ENCODE data around the gene CPE.
"Not testable (repeated sequence)": the region's sequence is repeated elsewhere in the genome, so short reads cannot be mapped to it uniquely, and the experiment has no call there.

Gene CPE

DNA sequence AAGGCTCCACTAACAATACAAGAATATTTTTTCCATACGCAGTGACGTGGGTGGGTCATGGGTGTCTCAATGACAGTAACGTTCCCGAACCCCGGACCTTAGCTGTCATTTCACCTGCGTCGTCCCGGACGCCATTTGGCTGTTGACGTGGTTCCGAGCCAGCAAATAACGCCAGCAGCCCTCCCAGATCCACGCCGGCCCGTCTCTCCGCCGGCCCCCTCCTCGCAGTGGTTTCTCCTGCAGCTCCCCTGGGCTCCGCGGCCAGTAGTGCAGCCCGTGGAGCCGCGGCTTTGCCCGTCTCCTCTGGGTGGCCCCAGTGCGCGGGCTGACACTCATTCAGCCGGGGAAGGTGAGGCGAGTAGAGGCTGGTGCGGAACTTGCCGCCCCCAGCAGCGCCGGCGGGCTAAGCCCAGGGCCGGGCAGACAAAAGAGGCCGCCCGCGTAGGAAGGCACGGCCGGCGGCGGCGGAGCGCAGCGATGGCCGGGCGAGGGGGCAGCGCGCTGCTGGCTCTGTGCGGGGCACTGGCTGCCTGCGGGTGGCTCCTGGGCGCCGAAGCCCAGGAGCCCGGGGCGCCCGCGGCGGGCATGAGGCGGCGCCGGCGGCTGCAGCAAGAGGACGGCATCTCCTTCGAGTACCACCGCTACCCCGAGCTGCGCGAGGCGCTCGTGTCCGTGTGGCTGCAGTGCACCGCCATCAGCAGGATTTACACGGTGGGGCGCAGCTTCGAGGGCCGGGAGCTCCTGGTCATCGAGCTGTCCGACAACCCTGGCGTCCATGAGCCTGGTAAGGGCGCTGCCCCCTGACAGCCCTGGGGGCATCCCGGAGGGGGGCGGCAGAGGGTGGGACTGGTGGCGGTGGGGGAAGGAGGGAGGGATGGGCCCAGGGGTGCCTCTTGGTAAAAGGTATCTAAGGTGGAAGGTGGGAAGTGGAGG is at the start of gene CPE:
Gene CPE, plus strand, starts transcription at position 264 of the 933 bp plus-strand sequence. Its CDS starts 214 bp downstream, at position 478.
- DNase-seq (ENCODE audit: low spot score): peak; percentile 76

DNA sequence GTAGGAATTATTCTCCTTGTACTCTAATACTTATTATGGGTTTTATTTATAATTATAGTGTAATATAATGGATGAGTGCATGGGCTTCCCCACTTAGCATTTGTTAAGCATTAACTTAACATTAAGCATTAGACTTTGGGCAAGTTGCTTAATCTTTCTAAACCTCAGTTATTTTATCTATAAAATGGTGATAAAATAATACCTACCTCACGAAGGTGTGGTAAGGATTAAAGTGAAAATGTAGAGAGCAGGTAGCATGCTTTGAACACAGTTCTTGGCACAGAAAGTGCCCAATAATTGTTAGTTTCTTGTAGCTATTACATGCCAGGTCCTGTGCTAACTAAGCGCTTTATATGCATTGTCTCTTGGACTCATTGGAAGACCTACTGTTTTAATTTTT is 48.7 kb upstream of the CPE start:
- no peak for DNase-seq (ENCODE audit: low spot score)

DNA sequence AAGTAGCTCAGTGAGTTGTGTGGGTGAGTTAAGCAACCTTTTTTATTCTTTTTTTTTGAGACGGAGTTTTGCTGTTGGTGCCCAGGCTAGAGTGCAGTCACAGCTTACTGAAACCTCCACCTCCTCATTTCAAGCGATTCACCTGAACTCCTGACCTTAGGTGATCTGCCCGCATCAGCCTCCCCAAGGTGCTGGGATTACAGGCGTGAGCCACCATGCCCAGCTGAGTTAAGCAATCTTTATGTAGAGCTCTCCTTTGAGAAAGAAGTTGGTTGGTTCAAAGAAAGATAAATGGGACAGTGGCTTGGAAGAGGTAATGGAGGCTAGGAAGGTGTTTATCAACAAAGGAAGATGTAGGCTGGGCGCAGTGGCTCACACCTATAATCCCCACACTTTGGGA is 48.1 kb upstream of the CPE start:
- no peak for DNase-seq (ENCODE audit: low spot score)

DNA sequence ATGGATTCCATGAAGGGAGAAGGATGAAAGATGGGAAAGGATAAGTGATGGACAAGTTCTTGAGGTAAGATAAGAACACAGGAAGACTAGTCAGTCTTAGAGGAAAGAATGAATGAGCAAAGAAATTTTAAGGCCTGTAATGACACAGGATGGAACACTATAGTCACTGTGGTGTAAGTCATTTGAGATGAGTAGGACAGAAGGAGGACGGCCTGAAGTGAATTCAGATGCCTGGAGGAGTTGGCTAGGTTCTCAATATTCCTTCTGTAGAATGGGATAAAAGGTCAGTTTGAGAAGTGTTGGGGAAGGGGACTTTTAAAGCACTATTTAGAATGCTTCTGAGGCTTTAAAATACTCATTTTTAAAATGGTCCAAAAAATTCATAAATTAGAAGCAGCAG is 47.4 kb upstream of the CPE start:
- DNase-seq (ENCODE audit: low spot score): no peak

DNA sequence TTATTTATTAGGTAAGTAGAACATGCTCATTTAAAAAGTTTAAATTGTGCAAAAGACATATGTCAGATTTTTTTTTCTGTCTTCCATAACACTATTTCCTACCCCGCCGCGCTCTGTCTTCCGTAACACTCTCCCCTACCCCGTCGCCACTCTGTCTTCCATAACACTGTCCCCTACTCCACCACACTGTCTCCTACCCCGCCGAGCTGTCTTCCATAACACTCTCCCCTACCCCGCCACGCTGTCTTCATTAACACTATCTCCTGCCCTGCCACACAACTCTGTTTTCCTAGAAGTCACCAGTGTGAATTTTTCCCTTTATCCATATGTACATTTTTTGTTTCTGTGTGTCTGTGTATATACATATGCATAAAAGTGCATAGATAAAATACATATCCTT is 47.0 kb upstream of the CPE start:
- no peak for DNase-seq (ENCODE audit: low spot score)

DNA sequence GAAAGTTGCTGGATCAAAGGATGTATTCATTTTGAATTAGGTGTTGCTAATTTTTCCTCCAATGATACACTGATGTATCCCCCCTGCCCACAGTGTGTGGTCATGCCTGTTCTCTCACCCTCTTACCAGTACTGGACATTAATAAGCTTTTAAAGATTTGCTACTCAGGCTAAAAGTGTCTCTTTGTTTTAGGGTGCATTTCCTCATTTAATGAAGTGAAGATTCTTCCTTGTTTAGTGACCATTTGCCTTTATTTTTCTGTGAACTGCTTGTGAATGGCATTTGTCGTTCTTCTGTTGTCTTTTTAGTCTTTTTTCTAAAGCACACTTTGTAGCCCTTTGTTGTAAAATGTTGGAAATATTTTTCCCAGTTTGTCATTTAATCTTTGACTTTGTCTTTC is 46.3 kb upstream of the CPE start:
- DNase-seq (ENCODE audit: low spot score): no peak

DNA sequence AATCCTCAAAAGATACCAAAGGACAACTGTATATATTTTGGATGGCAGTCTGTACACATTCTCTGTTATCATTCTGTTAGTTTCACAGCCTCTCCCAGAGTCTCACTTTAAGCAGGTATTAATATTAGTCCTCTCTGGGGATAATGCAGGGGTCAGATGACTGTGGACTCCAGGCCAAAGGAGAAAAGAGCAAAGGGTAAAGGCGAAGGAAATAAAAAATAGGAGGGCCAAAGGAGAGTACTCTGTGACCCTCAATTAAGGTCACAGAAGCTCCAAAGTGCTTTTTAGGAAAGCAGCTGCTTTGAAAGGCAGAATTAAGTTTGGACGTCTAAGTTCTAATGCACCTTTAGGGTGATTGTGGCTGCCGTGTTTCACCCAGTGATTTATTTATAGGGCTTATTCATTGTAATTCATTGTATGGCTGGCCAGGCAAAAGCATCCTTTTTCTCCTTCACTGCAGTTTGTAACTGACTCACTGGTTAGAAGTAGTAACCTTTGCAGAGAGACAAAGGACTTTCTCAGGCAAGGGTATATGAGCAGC is 43.6 kb upstream of the CPE start:
- no peak for DNase-seq (ENCODE audit: low spot score)

DNA sequence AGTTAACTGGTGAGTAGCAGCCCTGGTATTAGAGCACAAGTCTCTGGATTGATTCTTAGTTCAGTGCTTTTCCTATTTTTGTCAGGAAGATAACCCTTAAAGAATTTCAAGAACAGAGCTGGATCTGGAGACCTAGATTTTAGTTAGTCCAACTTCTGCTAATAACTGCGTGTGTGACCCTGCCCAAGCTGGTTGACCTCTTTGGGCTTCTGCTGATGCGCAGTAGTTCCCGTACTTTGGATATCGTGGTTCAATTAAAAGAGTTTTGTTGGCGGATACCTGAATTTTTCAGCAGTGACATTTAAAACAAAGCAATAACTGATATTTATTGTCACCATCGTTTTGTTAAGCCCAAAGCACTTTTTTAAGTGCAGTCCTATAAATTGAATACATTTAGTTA is 42.1 kb upstream of the CPE start:
- no peak for DNase-seq (ENCODE audit: low spot score)

DNA sequence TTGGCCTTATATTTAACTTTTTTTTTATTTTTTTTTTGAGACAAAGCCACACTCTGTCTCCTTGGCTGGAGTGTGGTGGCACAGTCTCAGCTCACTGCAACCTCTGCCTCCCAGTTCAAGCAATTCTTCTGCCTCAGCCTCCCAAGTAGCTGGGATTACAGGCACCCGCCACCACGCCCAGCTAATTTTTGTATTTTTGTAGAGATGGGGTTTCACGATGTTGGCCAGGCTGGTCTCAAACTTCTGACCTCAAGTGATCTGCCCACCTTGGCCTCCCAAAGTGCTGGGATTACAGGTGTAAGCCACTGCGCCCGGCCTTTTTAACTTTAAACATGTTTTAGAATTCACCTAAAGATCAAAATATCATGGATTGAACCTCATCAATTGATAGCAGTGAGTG is 36.5 kb upstream of the CPE start:
- DNase-seq (ENCODE audit: low spot score): not testable (repeated sequence)

DNA sequence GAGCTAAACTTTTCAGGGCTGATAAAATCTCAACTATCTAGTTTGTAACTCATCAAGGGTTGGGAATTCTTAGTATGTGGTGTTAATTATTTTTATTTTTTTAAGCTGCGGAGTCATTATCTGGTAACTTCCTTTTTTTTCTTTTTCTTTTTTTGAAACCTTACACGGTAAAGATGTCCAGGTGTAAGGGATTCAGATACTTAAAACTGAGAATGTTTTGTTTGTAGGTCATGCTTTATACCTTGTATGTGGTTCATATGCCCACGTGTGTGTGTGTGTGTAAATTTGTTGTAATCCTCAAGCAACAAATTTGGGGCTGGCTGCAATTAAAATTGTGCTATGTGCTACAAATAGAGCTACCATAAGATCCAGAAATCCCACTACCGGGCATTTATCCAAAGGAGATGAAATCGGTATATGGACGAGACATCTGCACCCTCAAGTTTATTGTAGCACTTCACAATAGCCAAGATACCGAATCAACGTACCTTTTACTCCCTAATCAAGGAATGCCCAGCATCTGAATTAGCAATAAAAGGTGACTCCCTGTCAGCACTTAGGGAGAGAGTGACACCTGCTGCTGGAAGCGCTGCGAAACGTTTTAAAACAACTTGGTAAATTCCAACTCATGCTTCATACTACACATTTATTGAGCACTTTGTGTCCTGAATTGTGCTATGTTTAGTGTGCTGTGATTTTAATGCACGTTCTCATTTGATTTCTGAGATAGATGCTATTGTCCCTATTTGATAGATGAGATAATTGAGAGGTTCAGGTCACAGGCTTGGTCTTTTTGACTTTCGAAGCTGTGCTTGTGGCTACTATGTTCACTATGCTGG is 35.2 kb upstream of the CPE start:
- DNase-seq (ENCODE audit: low spot score): no peak

DNA sequence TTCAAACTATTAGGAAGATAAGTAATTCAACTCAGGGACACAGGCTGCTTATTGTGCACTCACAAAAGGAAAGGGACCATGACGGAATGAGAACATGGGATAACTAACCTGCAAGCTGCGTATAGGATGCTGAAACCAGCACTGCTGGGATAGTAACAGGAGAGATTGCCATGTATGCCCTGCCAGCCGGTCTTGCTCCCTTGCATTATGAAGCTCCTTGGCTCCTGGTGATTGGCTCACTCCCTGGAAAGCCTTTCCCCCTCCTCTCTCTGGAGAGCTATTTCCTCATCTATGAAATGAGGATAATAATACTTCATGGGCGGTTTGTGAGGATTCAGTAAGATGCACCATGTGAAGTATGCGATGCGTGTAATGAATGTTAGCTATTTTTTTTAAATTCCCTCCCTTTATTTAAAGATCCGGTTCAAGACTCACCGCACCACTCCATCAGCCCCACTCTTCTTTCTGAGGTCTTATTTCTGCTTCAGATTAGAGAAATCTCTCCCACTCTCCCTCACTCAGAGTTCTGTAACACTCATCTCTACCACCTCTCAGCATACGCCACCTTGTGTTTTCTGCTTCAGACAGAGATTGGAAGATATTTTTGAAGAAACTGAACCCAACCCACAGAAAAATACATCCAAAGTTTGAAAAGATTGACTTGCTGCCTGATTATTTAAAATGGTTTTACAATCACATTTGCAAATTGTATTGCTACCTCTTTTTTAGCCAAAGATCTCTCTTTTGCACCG is 33.0 kb upstream of the CPE start:
- no peak for DNase-seq (ENCODE audit: low spot score)

DNA sequence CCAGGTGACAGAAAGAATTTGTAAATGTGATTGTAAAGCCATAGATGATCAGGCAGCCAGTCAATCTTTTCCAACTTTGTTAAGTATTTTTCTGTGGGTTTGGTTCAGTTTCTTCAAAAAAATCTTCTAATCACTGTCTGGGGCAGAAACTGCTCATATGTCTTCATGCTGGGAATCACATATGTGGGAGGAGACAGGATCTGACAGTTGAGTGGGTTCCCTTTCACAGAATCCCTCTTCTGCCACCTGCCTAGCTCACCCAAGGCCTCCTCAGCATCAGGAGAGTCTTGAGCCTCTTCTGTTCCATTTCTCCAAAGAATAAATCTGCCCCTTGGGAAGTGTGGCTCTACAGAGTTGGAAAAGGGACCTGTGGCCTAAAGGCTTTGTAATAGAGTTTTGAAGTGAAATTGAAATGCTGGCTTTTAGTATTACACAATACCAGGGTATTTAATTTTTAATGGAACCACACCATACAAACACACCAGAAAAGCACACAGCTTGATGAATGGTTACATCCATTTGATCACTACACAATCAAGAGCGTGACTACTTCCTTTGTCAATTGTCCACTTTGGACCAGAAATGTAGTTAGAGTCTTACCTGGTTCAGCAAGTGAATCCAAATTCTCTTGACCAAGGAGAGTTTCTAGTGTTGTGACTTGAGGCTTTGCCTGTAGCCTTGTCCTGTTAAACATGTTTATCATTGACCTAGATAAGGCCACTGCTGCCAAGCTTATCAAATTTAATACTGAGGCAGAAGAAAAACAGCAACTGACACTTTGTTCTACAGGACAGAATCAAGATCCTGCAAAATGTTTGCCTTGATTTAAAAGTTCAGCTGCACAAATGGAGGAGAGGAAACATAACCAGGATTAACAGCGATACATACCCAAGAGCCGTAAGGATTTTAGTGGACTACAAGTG is 30.9 kb upstream of the CPE start:
- no peak for DNase-seq (ENCODE audit: low spot score)

DNA sequence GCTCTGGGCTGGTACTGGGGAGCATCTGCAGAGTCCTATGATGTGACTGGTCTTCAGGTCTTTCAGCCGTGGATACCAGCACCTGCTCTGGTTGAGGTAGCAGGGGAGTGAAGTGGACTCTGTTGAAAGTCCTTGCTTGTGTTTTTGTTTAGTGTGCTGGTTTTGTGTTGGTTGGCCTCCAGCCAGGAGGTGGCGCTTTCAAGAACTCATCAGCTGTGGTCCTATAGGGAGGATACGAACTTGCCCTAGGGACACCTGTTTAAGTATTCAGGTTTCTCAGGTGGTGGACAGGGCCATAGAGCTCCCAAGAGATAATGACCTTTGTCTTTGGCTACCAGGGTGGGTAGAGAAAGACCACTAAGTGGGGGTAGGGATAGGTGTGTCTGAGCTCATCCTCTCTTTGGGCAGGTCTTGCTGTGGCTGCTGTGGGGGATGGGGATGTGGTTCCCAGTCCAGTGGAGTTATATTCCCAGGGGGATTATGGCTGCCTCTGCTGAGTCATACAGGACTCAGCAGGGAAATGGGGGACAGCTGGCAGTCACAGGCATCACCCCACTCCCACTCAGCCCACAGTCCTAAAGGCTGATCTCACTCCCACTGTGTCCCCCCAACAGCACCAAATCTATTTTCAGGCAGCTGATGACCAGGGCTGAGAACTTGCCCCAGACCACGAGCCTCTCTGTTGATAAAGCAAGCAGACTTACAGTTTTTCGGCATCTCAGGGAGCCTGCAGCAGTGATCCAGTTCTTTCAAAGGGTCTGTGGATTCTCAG is 27.3 kb upstream of the CPE start:
- no peak for DNase-seq (ENCODE audit: low spot score)

DNA sequence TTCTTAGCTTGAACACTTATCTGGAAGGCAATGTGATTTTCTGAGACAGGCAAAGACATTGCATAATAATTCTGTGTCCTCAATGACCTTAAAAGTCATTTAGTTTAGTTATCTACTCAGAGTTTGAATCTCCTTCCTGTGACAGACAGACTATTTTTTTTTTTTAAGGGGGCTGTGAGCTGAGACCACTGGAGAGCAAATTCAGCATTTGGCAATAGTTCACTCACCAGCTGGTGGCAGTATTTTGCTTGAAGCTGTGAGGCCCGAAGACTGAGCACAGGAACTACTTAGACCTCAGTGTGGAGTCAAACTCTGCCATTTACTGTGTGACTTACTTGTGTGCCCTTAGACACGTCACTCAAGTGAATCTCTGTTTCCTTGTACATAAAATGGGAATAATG is 22.9 kb upstream of the CPE start:
- DNase-seq (ENCODE audit: low spot score): peak; percentile 66

DNA sequence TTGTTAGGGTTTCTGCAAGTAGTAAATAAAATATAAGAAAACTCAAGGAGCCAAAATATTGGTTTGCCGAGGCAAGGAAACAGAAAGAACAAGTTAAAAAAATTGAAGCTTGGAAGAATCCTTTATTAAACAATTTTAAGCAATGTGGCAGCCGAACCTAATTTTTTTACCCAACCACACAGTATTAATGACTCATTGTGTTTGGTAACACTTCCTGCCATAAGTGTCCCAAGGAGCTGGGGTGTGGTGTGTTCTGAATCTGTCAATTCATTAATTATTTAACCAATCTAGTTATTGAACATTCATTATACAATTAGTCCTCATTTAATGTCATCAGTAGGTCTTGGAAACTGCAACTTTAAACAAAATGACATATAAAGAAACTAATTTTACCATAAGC is 19.3 kb upstream of the CPE start:
- DNase-seq (ENCODE audit: low spot score): no peak

DNA sequence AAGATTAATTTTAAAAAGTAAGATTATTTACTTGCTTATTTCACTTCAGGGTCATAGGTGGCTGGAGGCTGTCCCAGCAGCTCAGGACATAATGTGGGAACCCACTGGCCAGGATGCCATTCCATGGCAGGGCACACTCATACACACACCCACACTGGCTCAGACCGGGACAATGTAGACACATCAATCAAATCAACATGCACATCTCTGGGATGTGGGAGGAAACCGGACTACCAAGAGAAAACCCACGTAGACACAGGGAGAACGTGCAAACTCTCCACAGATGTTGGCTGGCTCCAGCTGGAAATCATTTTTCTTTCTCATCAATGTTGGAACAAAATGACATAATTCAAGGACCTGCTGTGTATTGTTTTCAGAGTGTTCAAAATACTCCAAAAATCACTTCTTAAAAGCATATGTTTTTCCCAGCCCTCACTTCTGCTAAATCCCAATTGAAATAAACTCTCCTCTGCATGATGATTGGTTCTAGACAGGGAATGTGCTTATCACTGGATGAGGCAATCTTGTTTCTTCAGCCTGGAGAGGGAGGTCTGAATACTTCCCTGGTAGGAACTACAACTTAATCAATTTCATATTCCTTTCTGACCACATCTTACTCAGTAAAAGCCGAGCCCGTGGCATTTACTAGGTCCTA is 18.6 kb upstream of the CPE start:
- no peak for DNase-seq (ENCODE audit: low spot score)

DNA sequence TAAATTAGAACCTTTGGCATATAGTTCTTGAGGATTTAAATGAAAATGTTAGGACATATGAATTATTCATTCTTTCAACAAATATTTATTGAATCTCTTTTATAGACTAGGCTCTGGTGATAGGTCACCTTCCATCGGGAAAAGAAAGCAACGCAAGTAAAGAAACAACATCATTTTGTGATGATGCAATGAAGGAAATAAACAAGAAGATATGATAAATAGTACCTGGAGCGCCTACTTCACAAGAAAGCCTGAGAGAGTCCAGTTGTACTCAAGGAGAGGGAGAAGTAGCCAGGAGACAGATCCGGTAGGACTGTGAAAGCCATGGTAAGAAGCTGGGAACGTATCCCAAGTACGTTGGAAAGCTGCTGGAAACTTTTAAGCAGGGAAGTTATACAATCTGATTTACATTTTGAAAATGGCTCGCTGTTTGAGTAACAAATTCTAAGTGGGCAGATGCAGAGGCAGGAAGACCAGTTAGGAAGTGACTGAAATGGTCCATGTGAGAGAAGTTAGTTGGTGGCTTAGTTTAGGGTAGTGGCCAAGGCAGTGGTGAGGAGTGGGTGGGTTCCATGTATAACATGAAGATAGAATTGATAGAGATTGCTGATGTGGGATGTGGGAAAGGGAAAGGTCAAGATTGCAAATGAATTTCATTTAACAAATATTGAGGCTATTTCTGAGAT is 17.7 kb upstream of the CPE start:
- DNase-seq (ENCODE audit: low spot score): no peak

DNA sequence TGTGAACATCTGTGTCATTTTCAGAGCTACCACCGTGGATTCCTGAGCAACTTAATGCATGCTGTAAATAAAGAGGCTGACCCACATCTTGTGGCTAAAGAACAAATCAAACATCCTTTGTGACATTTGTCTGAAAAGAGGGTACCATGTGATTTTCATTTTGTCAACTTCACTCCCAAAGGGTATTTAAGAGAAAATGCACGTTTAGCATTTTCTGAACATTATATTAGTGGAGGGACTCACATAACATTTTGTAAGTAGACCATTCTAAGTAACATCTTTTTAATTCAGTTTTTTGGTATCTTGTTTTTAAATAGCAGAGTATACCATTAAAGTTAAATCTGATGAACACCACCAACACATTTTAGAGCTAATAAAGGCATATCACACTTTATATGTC is 17.0 kb upstream of the CPE start:
- no peak for DNase-seq (ENCODE audit: low spot score)

DNA sequence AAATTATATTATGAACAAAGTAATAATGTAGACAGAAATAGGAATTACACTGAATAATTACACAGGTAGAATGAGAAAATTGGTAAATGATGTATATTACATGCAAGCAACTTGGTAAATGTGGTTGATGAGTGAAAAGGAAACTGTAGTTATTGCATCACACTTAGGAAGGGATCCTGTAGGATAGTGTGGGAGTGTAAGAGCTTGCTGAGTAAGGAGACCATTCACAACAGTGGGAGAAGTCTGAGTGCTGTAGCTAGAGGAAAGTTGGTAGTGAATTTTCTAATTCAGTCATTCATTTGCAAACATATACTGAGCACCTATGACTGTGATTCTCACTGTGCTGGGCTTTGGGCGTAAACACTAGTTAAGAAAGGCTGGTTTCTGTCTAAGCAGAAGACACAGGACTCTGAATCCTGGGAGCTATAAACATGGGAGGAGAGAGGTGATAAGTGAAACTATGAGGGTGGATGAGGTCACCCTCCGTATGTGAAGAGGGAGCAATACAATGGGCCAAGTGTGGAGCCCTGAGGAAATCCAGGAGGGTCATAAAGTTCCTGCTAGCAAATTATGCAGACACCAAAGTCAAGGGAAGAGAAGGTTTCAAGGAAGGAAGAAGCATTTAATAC is 14.2 kb upstream of the CPE start:
- DNase-seq (ENCODE audit: low spot score): no peak

Measured in iPS-NIHi11 (cell line).